ENCODE measurements around the gene VASN. TPM values are rescaled to one million over a fixed set of nuclear protein-coding genes. Genes with fewer than 3 reads are reported as not detected.

The VASN gene
- total RNA-seq, 1 donor from 2014 or later, result 0.16 TPM

DNA sequence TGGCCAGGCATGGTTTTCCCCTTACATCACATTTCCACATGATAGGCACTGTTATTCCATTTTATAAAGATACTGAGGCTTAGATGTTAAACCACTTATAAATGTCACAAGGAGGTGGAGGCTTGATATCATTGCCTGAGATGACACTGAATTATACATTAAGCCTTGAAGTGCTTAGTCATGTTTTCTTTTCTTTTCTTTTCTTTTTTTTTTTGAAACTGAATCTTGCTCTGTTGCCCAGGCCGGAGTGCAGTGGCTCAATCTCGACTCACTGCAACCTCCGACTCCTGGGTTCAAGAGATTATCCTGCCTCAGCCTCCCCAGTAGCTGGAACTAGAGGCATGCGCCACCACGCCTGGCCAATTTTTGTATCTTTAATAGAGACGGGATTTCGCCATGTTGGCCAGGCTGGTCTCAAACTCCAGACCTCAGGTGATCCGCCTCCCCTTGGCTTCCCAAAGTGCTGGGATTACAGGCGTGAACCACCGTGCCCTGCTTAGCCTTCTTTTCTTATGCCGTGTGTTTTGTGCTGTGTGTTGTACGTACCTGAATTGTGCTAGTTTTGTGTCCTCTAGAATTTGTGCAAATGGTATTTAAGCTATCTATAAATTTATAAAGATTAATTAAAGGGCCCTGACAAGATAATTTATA is 55.2 kb downstream of the VASN start:
- Mint-ChIP-seq H3K4me3 (peak overlapping the region; percentile 100), H3K4me1 (peaks cover 29% of the 10 kb centered on the region), H3K36me3 (ENCODE audit: low read depth) (peaks cover 37% of the 10 kb centered on the region), H3K27ac (peak overlapping the region; percentile 100), H3K9me3 (no peaks in the 10 kb centered on the region), H3K27me3 (peaks cover 3% of the 10 kb centered on the region)
- DNase-seq, result no peak
- intact Hi-C loops (cut with micrococcal nuclease), result loop anchor here (1.0 to 5.0 kb wide), 3 partner anchors 49 to 185 kb away; partner anchors contain the start of genes CDIP1, HMOX2 and UBALD1

DNA sequence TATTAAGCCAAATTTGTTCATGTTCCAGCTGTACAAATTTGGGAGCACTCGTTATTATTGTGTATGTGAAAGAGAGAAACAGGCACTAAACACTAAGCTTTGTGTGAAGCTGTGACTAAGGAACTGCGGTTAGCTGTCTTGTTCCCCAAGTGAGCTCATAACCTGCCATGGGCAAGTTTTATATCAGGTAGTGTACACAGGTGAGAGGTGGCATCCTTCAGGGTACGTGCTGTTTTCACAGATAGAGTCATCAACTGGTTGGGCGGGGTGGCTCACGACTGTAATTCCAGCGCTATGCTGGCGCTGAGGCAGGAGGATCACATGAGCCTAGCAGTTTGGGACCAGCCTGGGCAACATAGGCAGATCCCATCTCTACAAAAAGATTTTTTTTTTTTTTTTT is 56.9 kb downstream of the VASN start:
- DNase-seq, result no peak
- peaks cover 43% of the 10 kb centered on the region for H3K36me3 Mint-ChIP-seq (ENCODE audit: low read depth)
- intact Hi-C loops (cut with micrococcal nuclease), result loop anchor here (5.0 kb wide), 2 partner anchors 109 to 184 kb away; partner anchors contain the start of genes CDIP1 and UBALD1
- no peaks in the 10 kb centered on the region for H3K9me3 Mint-ChIP-seq
- peak overlapping the region; percentile 13 for H3K27ac Mint-ChIP-seq
- peak overlapping the region; percentile 35 for H3K4me3 Mint-ChIP-seq
- H3K4me1 Mint-ChIP-seq, result peaks cover 29% of the 10 kb centered on the region
- H3K27me3 Mint-ChIP-seq, result peaks cover 3% of the 10 kb centered on the region

DNA sequence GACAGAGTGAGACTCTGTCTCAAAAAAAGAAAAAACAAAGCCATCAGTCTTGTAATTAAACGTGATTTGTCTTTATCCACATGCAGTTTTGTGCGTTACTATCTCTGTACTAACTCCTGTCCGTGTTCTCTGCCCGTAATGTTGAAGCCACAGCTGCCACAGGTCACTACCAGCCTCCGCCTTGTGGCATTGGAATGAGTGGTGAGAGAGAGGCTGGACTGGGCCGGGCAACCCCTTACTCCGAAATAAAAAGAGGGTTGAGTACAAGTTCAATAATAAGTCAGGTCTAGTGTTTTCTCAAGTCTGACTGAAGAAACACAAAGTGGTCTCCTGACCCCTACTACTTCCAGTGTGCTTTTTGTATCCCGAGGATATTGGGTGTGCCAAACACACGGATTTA is 59.4 kb downstream of the VASN start:
- intact Hi-C loops (cut with micrococcal nuclease), result no loop called here
- H3K9me3 Mint-ChIP-seq, result no peaks in the 10 kb centered on the region
- DNase-seq, result no peak
- H3K36me3 Mint-ChIP-seq (ENCODE audit: low read depth), result peaks cover 52% of the 10 kb centered on the region
- H3K4me3 Mint-ChIP-seq, result no peak overlapping the region
- no peaks in the 10 kb centered on the region for H3K27me3 Mint-ChIP-seq
- H3K27ac Mint-ChIP-seq, result no peak overlapping the region
- peaks cover 29% of the 10 kb centered on the region for H3K4me1 Mint-ChIP-seq

Other genes starting within 250 kb of the VASN start
- gene SRL, start 129.8 kb upstream of the VASN start, total RNA-seq, result not detected in 2 replicates
- gene TFAP4, start 98.8 kb upstream of the VASN start, total RNA-seq, result 46.1 and 53.4 TPM in 2 replicates
- gene GLIS2, start 55.8 kb upstream of the VASN start, total RNA-seq, result 1.0 and 1.4 TPM in 2 replicates
- 93.5 and 104 TPM in 2 replicates for gene PAM16, start 20.5 kb upstream of the VASN start, total RNA-seq
- gene CORO7, start 44.7 kb downstream of the VASN start, total RNA-seq, result 86.3 and 93.3 TPM in 2 replicates
- 106 and 108 TPM in 2 replicates for gene DNAJA3, start 54.0 kb downstream of the VASN start, total RNA-seq
- gene NMRAL1, start 102.8 kb downstream of the VASN start, total RNA-seq, result 32.2 and 34.5 TPM in 2 replicates
- 64.3 and 70.0 TPM in 2 replicates for gene HMOX2, start 104.5 kb downstream of the VASN start, total RNA-seq
- 49.4 and 55.2 TPM in 2 replicates for gene CDIP1, start 166.9 kb downstream of the VASN start, total RNA-seq
- gene C16orf96, start 184.5 kb downstream of the VASN start, total RNA-seq, result not detected in 2 replicates
- gene UBALD1, start 243.0 kb downstream of the VASN start, total RNA-seq, result 17.2 and 20.5 TPM in 2 replicates